Left forelimb (tissue), 1 donor: Measurements from ENCODE around the gene DNAH14.
"Not testable (repeated sequence)": the region's sequence is repeated elsewhere in the genome, so short reads cannot be mapped to it uniquely, and the experiment has no call there.

ENCODE experiments used
- DNase-seq: peaks from one replicate; pipeline ENCODE4 v3.0.0-alpha.2; 2018; ENCODE audit warnings: low spot score

DNAH14 gene

DNA sequence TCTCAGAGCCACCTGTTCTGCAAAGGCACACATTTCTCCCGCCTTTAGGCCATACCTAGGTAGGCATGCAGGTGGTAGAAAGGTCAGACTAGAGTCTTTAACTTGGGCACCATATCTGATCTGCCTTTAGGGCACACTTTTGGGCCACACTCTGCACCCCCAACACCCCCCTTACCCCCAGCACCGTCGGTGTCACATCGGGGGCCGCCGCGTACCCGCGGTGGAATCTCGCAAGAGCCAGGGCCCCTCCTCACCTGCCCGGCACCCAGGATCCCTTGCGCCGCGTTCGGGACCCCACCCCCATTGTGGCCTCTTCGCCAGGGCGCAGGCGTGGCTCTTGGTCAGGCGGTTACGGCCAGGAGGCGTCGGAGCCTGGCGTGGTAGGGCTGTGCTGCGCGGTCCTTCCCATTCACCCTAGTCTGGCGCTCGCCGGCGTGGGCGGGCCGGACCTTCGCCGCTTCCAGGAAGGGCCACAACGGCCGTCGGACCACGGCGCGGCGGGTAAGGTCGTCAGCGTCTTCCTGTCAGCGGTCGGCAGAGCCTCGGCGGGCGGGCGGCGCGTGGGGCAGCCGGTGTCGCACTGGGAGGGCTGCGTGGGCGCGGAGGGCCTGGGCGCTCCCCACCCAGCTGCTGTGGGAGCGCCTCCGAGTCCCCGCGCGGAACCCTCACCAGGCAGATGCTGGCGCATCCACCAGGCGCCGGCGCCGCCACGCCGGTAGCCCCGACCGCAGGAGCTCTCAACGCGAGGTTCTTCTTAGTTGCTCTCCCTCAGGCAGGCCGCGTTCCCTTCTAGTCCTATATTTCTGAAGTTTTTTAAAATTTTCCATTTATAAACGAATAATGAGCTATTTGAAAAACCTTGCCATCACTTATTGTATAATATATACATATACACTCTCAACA is at the start of gene DNAH14:
Gene DNAH14 (plus strand): TSS at position 341 of the 903 bp plus-strand sequence. CDS start 23,028 bp downstream, outside the sequence.
- peak; percentile 86 for DNase-seq

DNA sequence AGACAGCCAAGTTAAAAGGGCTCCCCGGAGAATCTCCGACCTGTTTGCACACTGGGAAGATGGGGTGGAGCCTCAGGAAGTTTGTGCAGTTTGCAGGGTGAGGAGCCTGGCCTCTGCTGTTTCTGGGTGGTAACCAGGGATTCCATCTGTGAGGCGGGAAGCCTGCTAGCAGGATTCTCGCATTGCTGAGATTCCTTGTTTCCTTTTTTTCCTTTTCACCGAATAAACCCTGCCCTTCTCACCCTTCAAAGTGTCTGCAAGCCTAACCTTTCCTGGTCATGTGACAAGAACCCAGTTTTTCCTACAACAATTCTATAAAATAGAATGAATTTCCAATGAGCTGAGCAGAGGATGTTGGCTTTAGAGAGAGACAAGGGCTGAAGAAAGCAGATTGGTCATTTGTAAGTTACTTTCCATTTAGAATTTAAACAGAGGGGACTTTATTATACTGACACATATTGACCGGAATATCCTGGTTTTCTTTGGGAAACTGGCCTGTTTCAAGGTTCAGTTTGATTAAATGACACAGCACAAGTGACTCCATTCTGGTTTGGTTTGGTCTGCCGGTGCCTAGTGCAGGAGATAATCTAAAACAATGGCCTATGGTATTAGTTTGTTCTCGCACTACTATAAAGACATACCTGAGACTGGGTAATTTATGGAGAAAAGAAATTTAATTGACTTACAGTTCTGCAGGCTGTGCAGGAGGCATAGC is 48.7 kb upstream of the DNAH14 start:
- DNase-seq = no peak

DNA sequence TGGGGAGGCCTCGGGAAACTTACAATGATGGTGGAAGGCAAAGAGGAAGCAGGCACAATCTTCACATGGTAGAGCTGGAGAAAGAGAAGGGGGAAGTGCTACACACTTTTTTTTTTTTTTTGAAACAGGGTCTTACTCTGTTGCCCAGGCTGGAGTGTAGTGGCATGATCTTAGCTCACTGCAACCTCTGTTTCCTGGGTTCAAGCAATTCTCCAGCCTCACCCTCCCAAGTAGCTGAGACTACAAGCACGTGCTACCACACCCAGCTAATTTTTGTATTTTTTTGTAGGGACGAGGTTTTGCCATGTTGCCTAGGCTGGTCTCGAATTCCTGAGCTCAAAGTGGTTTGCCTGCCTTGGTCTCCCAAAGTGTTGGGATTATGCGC is 48.2 kb upstream of the DNAH14 start:
- not testable (repeated sequence) for DNase-seq

DNA sequence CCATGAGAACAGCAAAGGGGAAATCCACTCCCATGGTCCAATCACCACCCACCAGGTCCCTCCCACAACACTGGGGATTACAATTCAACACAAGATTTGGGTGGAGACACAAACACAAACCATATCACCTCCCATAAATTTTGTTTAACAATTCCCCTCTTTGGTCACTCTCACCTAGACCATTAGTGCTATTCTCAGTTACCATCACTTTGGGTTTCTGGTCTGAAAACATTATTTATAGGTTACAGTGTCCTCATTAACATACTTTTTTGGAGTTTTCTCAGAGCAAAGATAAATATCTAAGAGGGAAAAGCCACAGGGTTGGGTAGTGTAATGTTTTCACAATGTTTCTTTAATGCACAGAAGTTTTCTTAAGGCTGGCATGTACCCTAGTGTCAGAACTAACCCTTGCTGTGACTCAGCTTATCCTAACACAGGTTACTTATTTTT is 47.7 kb upstream of the DNAH14 start:
- no peak for DNase-seq

DNA sequence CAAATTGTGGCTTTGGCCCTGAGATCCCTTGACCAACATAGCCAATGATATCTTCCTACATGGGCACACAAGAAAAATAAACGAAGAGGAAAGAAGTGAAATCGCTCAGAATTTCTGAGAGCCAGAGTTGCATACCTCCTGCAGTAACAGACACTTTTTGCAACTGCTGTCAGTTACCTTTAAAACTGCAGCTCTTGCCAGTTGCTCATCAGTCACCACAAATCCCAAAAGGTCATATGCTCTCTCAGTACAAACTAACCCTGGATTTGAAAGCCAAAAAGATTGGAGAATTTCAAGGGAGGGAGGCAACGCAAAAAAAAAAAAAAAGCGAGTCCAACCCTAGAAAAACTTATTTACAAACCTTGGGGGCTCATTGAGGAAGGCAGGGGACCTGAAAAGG is 47.2 kb upstream of the DNAH14 start:
- no peak for DNase-seq

DNA sequence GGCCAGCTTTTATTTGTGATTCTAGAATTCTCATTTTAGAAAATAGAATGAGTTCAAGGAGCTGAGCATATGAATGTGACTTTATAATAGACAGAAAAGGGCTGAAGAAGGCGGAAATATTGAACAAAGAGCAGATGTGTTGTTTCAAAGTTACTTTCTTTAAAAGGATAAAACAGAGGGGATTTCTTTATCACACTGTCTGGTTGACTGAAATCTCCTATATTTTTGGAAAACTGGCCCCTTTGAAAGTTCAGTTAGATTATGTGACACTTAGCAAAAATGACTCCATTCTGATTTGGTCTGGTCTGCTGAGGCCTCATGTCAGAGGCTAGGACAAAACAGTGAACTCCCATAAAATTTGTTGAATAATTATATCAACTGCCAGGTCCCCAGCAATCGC is 46.4 kb upstream of the DNAH14 start:
- no peak for DNase-seq

DNA sequence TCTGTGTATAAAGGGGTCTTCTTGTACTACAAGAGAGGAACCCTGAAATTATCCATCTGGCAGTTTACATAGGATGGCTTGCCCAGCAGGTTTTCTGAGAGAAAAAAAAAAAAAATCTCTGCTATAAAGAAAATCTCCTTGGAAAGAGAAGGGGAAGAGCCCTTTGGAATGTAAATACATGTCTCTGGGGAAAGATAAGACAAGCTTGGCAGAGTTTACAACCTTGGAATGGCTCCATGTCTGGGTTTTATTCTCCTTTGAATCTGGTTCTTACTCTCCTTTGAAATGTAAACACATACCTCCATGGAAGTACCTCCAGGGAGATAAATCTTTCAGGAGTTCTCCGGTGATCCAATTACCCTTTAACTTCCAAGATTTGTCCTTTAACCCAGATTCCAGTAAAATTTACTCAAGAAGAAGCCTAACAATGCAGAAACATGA is 45.1 kb upstream of the DNAH14 start:
- no peak for DNase-seq

DNA sequence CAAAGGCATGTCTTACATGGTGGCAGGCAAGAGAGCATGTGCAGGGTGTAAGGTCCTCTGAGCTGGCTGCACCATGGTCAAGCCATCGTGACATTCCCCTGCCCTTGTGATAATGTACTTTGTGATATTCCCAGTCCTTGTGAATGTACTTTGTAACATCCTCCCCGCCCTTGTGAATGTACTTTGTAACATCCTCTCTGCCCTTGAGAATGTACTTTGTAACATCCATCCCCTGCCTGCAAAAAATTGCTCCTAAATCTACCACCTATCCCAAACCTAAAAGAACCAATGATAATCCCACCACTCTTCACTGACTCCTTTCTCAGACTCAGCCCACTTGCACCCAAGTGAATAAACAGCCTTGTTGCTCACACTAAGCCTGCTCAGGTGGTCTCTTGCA is 44.1 kb upstream of the DNAH14 start:
- DNase-seq = not testable (repeated sequence)

DNA sequence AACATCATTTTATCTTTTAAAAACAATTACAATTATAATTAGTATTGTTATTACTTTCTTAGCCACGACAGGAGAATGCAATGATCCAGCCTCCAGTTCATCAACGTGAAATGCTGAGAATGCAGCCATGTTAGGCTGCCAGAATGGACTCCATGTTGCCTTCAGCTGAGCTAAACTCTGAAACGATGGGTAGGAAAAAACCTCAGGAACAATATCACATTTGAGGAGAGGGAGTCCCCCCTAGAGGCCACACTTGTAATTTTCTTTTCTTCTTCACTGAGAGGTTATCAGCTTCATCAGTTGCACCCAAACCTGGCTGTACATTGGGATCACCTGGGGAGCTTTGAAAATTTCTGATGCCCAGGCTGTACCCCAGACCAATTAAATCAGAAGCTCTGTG is 34.6 kb upstream of the DNAH14 start:
- DNase-seq = no peak

DNA sequence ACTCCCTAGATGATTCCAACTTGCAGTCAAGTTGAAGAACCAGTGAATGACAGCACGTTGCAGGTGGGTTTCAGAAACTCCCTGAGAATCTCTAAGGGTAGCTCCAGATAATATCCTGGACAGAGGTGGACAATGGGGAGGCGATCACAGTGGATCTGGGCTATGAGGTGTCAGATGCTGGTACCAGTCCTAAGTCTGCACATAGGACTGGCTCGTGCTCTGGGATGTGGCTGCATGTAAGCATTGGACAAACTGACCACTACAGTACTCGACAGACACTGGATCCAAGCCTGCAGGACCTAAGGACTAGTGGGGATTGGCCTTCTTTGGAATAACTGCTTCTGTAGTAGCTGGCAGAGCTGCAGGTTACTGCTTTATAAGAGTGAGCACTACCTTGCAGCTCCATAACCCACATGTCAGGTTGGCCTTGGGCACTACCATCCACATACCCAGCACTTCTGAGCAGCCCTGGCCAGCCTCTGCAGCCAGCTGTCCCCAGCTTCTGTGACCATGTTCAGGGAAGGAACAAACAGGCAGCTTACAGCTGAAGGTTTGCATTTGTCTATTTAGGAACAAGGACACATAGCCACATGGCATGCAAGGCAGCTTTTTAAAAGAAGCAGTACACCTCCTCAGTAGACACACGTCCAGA is 33.2 kb upstream of the DNAH14 start:
- no peak for DNase-seq

DNA sequence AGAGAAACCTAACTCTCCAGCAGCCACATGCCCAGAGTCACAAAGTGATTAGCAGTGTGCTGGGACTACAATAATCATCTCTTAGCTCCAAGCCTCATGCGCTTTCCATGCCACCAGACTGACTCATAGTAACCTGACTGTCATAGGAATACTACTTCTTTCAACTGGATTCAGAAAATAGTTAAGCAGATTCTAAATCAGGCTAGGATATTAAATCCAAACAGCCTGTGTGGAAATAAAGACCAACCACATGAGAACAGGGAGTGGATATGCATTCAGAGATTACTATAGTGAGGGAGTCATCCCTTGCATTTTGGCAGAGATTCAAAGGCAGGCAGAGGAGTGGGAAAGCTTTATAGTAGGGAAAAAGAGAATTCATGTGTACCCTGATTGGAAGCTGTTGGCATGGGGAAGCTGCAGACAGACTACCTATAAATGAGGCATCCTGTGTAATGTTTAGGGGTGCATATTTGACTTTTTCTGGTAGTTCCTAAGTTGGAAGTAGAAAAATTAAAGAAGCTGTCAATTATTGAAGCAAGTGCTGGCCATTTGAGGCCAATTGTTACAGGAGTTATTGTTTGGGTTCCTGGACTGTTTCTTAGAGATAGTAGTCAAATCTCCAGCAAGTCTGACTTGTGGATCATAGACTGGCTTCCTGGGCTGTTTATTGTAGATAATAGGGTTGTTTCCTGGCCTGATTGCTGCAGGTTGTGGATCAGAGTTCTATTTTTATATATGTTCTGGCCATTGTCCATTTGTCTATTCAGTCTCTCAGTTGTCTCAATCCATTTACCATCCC is 31.7 kb upstream of the DNAH14 start:
- DNase-seq = no peak

DNA sequence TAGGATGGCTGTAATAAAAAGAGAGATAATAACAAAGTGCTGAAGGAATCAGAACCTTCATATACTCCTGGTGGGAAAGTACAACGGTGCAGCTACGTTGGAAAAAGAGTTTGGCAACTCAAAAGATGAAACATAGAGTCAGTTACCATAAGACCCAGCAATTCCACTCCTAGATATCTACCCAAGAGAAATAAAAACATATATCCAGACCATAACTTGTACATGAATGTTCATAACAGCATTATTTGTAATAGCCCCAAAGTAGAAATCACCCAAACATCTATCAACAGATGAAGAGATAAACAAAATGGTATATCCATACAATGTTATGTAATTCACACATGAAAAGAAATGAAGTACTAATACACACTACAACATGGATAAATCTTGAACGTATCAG is 30.5 kb upstream of the DNAH14 start:
- DNase-seq = no peak

DNA sequence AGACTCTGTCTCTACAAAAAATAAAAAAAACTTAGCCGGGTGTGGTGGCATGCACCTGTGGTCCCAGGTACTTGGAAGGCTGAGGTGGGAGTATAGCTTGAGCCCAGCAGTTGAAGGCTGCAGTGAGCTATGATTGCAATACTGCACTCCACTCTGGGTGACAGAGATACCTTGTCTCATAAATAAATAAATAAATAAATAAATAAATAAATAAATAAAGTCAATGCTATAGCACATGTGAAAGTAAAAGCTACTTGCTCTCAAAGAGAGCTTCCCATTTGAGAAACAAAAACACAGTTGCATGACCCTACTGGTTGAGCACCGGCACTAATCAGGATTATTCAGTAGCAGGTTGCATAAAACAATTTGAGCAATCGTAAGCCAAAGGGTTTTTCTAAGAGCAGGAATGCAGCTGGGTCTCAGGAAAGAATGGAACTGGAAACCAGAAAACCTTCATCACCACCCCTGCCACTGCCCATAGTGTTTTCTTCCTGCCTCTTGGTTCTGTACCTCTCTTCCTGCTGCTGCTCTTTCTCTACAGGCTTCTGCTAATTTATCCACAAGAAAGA is 29.3 kb upstream of the DNAH14 start:
- DNase-seq = no peak

DNA sequence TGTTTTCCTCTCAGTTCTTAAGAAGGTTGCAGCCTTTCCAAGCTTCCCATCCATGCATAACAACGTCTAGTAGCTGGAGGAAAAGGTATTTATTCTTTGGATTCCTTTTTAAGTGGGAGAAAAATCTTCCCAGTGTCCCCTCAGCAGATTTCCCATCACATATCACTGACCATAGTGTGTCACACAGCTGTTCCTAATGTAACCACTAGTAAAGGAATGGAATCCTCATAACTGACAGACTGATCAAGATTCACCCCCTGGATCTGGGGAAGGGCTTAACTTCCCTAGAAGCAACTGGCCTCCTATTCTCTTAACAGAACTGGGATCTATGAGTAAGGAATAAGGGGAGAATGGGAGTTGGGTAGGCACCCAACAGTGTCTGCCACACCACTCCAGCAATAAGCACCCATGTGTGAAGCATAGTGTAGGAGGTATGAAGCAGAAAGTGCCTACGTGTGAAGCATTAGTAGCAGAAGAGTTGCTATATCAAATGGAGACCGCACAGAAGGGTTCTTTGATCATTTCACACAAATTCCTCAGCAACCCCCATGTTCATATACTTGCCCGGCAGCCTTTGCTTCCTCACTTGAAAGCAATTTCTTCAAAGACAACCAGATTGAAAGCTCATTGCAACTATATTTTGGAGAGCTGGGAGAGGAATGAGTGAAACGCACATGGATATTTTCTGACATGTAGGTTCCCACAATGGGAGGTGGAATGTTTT is 28.2 kb upstream of the DNAH14 start:
- DNase-seq = no peak

DNA sequence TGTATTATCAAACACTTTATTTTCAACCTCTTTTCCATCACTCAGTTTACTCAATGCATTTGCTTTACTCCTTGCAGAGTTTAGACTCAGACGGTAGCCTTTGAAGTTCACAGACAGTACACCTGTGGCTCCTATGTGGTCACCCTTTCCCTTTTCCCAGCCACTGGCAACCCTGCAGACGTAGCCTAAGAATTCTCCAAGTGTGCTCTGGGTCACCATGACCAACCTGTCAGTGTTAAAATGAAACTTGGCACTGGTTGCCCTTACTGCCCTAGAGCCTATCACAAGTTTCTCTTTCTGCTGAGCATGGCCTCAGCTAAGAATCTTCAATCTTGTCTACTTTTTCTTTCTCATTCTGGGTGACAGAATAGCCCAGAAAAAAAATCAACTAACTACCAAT is 25.5 kb upstream of the DNAH14 start:
- no peak for DNase-seq

DNA sequence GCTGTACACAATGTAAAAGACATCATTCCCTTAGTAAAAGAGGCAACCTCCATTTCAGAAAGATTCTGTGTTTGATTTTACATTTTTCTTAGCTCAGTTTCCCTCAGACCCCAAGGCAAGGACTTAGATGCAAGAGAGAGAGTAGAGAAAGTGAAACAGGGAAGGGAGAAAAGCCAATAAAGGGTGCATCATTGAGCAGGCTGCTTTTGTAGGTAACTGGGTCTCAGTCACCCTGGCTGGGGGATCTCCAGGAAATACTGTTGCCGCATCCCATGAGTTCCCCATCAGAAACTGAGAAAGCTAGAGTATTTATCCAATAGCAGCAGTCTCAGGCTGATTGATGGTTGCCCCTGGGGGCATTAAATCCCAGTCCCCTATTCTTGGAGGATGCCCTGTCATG is 23.1 kb upstream of the DNAH14 start:
- DNase-seq = no peak

DNA sequence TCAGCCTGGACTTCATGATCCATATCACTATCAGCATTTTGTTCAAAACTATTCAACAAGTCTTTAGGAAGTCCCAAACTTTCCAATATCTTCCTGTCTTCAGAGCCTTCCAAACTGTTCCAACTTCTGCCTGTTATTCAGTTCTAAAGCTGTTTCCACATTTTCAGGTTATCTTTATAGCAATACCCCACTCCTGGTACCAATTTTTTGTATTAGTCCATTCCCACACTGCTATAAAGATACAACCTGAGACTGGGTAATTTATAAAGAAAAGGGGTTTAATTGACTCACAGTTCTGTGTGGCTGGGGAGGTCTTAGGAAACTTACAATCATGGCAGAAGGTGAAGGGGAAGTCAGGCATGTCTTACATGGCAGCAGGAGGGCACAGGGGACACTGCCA is 18.3 kb upstream of the DNAH14 start:
- DNase-seq = no peak

DNA sequence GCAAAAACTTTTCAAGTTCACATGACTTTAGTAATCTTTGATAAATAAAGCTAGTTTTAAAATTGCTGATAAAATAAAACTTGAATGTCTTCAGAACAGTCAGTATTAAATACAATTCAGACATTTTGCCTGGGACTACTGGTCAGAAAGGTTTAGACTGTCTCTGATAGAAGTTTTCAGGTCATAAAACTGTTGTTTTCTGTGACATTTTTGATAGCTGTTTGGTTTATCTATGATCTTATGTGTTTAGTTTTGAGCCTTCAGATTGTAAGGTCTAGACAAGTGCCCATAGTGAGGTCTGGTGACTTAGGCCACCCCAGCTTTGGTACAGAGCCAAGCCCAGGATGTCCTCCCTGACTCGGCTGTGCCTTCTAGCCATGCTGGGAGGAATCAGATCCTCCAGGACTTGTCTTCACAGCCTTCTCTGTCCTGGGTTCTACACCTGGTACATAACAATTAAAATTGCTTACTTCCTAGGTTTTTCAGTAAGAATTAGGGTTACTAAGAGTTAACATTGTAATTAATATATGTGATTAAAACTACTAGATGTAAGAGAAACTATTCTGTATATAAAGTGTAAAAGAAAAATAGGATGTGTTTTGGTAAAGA is 15.1 kb upstream of the DNAH14 start:
- DNase-seq = no peak

DNA sequence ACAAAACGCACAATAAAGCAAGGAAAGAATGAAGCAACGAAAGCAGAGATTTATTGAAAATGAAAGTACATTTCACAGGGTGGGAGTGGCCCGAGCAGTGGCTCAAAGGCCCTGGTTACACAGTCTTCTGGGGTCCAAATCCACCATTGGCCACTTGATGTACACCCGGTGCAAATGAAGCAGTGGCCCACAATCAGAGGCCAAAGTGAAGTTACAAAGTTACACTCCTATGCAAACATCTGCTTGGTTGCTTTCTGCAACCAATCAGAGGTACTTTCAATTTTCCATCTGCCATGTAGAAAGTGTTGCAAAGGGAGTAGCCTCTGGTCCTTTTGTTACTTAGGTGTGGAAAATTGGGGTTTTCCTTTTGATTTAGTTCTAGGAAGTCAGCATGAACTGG is 10.0 kb upstream of the DNAH14 start:
- no peak for DNase-seq

DNA sequence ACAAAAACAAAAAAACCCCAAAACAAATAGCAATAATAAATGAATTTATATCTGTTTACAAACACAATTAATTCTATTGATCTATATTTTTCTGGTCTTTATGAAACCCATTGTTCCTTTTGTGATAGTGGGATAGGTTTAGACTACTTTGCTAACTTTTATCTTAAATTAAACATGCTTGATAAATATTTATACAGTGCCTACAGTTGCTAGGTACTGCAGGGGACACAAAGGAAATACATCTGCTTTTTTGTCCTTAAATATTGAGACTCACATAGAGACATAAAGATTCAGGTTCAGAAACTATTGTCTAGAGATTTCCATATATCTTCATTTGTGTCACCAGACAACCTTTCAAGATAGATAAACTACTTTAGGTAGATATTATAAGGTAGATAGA is 8.5 kb upstream of the DNAH14 start:
- DNase-seq = no peak
